ENCODE results near the gene ERCC6L2.

Gene ERCC6L2

DNA sequence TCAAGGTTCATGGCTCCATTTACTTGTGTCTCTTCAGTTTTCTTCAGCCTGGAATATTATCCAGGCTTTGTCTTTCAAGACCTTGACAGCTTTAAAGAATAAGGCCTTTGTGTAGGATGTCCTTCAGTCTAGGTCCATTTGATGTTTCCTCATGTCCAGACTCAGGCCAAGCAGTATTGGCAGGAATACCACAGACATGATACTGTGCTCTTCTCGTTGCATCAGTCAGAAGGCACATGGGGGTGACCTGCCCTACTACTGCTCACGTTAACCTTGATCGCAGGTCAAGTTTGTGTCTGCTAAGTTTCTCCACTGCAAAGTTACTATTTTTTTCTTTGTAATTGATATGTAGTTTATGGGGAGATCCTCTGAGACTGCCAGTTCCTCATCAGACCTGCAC is 88.2 kb downstream of the ERCC6L2 start:
- no peak for TF ChIP-seq CTCF (IDR thresholded peaks at IDR 0.05; ENCODE audit: insufficient read depth, low read length, missing control alignments)
- no peak for DNase-seq (ENCODE audit: low read depth, low spot score)
- CTCF ChIA-PET, result no interaction called here
- H3K4me3 ChIP-seq (ENCODE audit: low read depth, low read length), result no peak overlapping the region
- POLR2A ChIA-PET, result no interaction called here

GRCh38 chr9:95966306-95966705 is 90.8 kb downstream of the ERCC6L2 start:
- H3K4me3 ChIP-seq (ENCODE audit: low read depth, low read length), result no peak overlapping the region
- ChIA-PET CTCF (no interaction called here), POLR2A (no interaction called here)
- no peak for DNase-seq (ENCODE audit: low read depth, low spot score)
- no peak for TF ChIP-seq CTCF (IDR thresholded peaks at IDR 0.05; ENCODE audit: insufficient read depth, low read length, missing control alignments)

DNA sequence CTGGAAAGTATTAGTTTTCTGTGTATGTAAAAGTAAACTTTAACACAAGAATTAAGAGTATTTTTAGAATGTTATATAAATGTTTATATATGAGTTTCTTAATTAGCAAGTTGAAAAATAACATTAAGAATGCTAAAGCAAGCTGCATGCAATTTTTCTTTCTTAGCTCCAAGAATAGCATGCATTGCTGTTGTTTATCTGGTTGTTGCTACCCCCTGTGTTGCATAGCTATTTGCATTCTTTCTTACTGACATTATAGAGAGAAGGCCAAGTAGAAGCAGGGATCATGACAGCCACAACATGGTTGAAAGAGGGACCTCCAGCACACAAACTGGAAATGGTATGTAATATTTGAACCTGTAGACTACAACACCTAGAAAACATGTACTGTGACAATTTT is 94.8 kb downstream of the ERCC6L2 start:
- no peak overlapping the region for H3K4me3 ChIP-seq (ENCODE audit: low read depth, low read length)
- TF ChIP-seq CTCF (IDR thresholded peaks at IDR 0.05; ENCODE audit: insufficient read depth, low read length, missing control alignments), result no peak
- no peak for DNase-seq (ENCODE audit: low read depth, low spot score)
- POLR2A ChIA-PET, result interaction anchor here (0.6 kb wide), 1 partner anchor 18 kb away, joined by 3 read pairs; no protein-coding TSS in a partner anchor
- CTCF ChIA-PET, result interaction anchor here (0.7 to 0.9 kb wide), 2 partner anchors 35 to 244 kb away, joined by 3 read pairs; no protein-coding TSS in a partner anchor

DNA sequence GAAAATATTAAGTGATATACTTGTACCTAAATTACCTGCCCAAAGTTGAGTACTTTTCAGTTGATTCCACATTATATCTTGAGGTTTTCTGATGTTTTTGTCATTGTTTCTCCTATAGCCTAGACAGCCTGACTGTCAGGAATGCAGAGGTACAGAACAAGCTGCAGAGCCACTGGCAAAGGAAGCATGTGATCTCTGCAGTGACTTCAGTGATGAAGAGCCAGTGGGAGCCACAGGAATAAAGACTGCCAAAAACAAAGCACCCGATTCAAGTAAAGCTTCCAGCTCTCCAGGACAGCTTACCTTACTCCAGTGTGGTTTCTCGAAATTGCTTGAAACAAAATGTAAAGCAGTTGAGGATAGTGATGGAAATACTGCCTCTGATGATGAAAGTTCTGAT is 96.3 kb downstream of the ERCC6L2 start:
- POLR2A ChIA-PET, result no interaction called here
- H3K4me3 ChIP-seq (ENCODE audit: low read depth, low read length), result no peak overlapping the region
- CTCF ChIA-PET, result no interaction called here
- TF ChIP-seq CTCF (IDR thresholded peaks at IDR 0.05; ENCODE audit: insufficient read depth, low read length, missing control alignments), result no peak
- no peak for DNase-seq (ENCODE audit: low read depth, low spot score)

DNA sequence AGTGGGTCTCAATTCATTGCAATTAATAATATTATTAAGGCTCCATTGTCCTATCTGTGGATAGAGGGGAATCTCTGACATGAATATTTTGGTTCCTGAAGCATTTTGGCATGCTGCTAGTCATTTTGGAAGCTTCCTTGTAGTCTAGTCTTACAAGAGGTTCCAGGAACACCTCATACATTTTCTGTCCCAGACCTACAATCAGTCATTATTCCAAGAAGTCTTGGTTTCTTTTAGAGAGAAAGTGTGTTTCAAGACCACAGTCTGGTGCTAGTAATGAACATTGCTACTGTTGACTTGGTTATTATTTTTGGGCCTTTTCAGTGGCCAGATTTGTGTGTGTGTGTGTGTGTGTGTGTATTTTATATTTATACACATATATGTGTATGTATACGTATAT is 98.9 kb downstream of the ERCC6L2 start:
- CTCF ChIA-PET, result no interaction called here
- POLR2A ChIA-PET, result no interaction called here
- no peak for TF ChIP-seq CTCF (IDR thresholded peaks at IDR 0.05; ENCODE audit: insufficient read depth, low read length, missing control alignments)
- no peak for DNase-seq (ENCODE audit: low read depth, low spot score)
- H3K4me3 ChIP-seq (ENCODE audit: low read depth, low read length), result no peak overlapping the region

- ChIA-PET CTCF (no interaction called here), POLR2A (no interaction called here)
- no peak for DNase-seq (ENCODE audit: low read depth, low spot score)
- no peak for TF ChIP-seq CTCF (IDR thresholded peaks at IDR 0.05; ENCODE audit: insufficient read depth, low read length, missing control alignments)
- H3K4me3 ChIP-seq (ENCODE audit: low read depth, low read length), result no peak overlapping the region
These were observed 101.9 kb downstream of the ERCC6L2 start for GRCh38 chr9:95977371-95977770.

Measured in AG04449 (cell line).